Calu3 (cell line): ENCODE data around the gene FNDC3B. TPM values are rescaled to one million over a fixed set of nuclear protein-coding genes. Genes with fewer than 3 reads are reported as not detected.
A peak's percentile ranks its signal among the peaks of the same experiment; 100 is the strongest.

Source experiments
- BruUV-seq: library from RNA; stranded (reverse); fragments of 400-500 nt; replicated peaks from 2 replicates; lab custom pipeline; 2021; lab: Mats Ljungman, UMichigan
- CTCF ChIA-PET: fragments of 300-600 bp; sonication (Branson Sonifier 250); formaldehyde crosslinking; loops from one replicate; lab custom pipeline; 2022; ENCODE audit warnings: antibody characterized with exemption; lab: Charles Lee
- DNase-seq: peaks from one replicate; pipeline ENCODE4 v3.0.0; 2022
- H3K27ac Mint-ChIP-seq: one replicate; pipeline ENCODE4 v1.8.0; 2022; ENCODE audit warnings: mixed read lengths; ENCODE audit not compliant: unreplicated experiment
- H3K27me3 Mint-ChIP-seq: one replicate; pipeline ENCODE4 v1.8.0; 2022; ENCODE audit warnings: mixed read lengths; ENCODE audit not compliant: unreplicated experiment
- H3K36me3 Mint-ChIP-seq: one replicate; pipeline ENCODE4 v1.8.0; 2022; ENCODE audit warnings: mild to moderate bottlenecking, moderate library complexity, mixed read lengths; ENCODE audit not compliant: insufficient read depth, unreplicated experiment
- H3K4me1 Mint-ChIP-seq: one replicate; pipeline ENCODE4 v1.8.0; 2022; ENCODE audit warnings: mild to moderate bottlenecking, low read depth, mixed read lengths; ENCODE audit not compliant: unreplicated experiment
- H3K4me3 Mint-ChIP-seq: one replicate; pipeline ENCODE4 v1.8.0; 2022; ENCODE audit warnings: mild to moderate bottlenecking, low read depth, moderate library complexity, mixed read lengths; ENCODE audit not compliant: unreplicated experiment
- H3K9me3 Mint-ChIP-seq: one replicate; pipeline ENCODE4 v1.8.0; 2022; ENCODE audit warnings: low read depth, mixed read lengths; ENCODE audit not compliant: unreplicated experiment
- intact Hi-C: fragments of 100-400 bp; cut with micrococcal nuclease; formaldehyde crosslinking; loops from one replicate; pipeline ENCODE4 v1.10.0; 2022; ENCODE audit not compliant: unreplicated experiment
- total RNA-seq: library from RNA; stranded (reverse); gene quantifications from 2 replicates; pipeline ENCODE4 v1.2.3, GENCODE V29; 2022
- TF ChIP-seq, protein P1 (sequence below): fragments of 200-600 bp; IDR thresholded peaks from one replicate; pipeline ENCODE4 v1.8.0; 2022; ENCODE audit warnings: antibody characterized with exemption; ENCODE audit not compliant: unreplicated experiment

Gene FNDC3B
- total RNA-seq, 1 experiment from 2014 or later: 453 TPM

DNA sequence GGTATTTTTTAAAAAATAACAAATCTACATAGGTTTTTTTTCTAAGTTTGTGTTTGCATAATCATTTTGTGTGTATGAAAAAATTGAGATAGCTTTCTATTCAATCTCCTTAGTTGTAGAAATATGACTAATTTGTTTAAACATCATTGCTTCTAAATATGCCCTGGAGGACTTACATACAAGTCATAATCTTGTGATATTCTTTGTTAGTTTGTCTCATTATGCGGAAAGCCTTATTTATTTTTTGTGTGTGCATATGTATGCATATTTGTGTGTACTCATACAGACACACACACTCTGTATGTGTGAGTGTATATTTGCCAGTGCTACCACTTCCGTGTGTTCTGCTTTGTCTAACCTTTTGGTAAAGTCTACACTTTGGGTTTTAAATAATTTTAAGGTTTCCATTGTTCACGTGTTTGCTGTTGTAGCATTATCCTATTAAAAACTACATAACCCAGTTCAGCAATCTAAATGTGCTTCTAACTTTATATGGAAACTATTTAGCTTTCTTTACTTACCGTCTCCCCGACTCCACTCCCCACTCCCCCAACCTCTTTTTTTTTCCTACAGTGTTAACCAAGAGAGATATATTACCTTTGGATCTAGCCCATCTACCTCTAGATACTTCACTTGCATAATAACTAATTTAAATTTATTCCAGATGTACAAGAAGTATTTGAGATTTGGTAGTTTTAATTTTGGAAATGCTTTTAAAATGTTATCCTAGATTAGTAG is 111.7 kb downstream of the FNDC3B start:
- Mint-ChIP-seq H3K27me3 (no peaks in the 10 kb centered on the region), H3K9me3 (peaks cover 3% of the 10 kb centered on the region), H3K4me1 (peaks cover 84% of the 10 kb centered on the region), H3K36me3 (peaks cover 85% of the 10 kb centered on the region), H3K27ac (peak overlapping the region; percentile 99), H3K4me3 (no peak overlapping the region)
- TF ChIP-seq, protein P1, sequence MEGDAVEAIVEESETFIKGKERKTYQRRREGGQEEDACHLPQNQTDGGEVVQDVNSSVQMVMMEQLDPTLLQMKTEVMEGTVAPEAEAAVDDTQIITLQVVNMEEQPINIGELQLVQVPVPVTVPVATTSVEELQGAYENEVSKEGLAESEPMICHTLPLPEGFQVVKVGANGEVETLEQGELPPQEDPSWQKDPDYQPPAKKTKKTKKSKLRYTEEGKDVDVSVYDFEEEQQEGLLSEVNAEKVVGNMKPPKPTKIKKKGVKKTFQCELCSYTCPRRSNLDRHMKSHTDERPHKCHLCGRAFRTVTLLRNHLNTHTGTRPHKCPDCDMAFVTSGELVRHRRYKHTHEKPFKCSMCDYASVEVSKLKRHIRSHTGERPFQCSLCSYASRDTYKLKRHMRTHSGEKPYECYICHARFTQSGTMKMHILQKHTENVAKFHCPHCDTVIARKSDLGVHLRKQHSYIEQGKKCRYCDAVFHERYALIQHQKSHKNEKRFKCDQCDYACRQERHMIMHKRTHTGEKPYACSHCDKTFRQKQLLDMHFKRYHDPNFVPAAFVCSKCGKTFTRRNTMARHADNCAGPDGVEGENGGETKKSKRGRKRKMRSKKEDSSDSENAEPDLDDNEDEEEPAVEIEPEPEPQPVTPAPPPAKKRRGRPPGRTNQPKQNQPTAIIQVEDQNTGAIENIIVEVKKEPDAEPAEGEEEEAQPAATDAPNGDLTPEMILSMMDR: no peak
- BruUV-seq: no TSS peak
- CTCF ChIA-PET: interaction anchor here (4.0 kb wide), 1 partner anchor 10 kb away, joined by 19 read pairs; no protein-coding TSS in a partner anchor
- no peak for DNase-seq
- intact Hi-C loops: no loop called here

DNA sequence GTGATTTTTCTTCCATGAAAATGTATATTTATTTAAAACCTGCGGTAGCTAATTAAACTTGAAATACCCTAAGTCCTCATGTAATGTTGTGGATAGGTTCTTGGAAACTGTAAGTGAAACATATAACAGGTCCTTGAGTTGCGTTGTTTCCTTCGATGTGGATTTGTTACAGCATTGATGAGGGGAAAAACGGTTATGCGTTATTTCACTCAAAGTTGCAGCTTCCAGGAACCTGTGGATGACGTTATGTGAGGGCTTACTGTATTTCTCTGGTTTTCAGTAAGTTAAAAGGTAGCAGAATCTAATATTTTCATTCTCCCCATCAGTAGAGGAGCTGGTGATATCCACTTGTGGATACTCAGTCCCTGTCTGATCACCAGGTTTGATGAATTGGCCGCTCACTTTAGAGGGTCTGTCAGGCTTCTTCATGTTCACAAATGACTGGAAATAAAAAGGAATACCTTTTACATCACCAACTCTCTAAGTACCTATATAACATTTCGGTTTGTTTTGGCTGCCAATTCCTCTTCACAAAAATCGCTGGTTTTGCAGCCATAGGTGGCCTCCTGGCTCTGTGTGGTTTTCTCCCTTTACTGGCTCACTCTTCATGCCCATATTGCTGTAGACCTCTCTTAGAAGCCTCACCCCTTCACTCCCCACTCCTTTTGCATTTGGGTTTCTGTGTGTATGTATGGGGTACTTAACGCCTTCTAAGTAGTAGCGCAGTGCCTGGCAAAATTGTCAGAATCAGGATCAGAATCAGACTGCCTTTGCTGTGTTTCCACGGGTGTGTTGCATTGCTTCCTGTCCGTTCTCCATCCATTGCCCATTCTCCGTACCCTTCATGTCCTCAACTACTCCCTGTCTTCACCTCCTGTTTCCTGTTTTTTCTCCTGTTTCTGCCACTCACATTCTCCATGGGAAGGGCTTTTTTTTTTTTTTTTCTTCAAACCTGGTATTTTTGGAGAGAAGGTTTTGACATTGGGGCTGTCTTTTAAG is 112.6 kb downstream of the FNDC3B start:
- no peak for DNase-seq
- peaks cover 3% of the 10 kb centered on the region for H3K9me3 Mint-ChIP-seq
- TF ChIP-seq, protein P1: no peak
- H3K27ac Mint-ChIP-seq: peak overlapping the region; percentile 99
- H3K36me3 Mint-ChIP-seq: peaks cover 85% of the 10 kb centered on the region
- peak overlapping the region; percentile 56 for H3K4me3 Mint-ChIP-seq
- intact Hi-C loops: no loop called here
- CTCF ChIA-PET: interaction anchor here (1.9 to 4.0 kb wide), 2 partner anchors 11 to 21 kb away, joined by 10 to 19 read pairs; no protein-coding TSS in a partner anchor
- no TSS peak for BruUV-seq
- H3K4me1 Mint-ChIP-seq: peaks cover 84% of the 10 kb centered on the region
- H3K27me3 Mint-ChIP-seq: no peaks in the 10 kb centered on the region

GRCh38 chr3:172152874-172153273 is 113.5 kb downstream of the FNDC3B start:
- intact Hi-C loops: loop anchor here (1.0 kb wide), 2 partner anchors 11 to 114 kb away; partner anchors contain the start of gene FNDC3B
- CTCF ChIA-PET: interaction anchor here (1.2 to 4.0 kb wide), 4 partner anchors 12 to 65 kb away, joined by 3 to 19 read pairs (median 7); no protein-coding TSS in a partner anchor
- Mint-ChIP-seq H3K27me3 (no peaks in the 10 kb centered on the region), H3K4me3 (peak overlapping the region; percentile 56), H3K9me3 (no peaks in the 10 kb centered on the region), H3K36me3 (peaks cover 84% of the 10 kb centered on the region), H3K27ac (peak overlapping the region; percentile 99), H3K4me1 (peaks cover 84% of the 10 kb centered on the region)
- peak; percentile 55 for DNase-seq
- TSS peak; percentile 94 for BruUV-seq
- TF ChIP-seq, protein P1: no peak

GRCh38 chr3:172153335-172153861 is 114.0 kb downstream of the FNDC3B start:
- peak overlapping the region; percentile 56 for H3K4me3 Mint-ChIP-seq
- H3K4me1 Mint-ChIP-seq: peaks cover 84% of the 10 kb centered on the region
- peak overlapping the region; percentile 99 for H3K27ac Mint-ChIP-seq
- CTCF ChIA-PET: interaction anchor here (1.0 to 4.0 kb wide), 5 partner anchors 9 to 65 kb away, joined by 3 to 19 read pairs (median 4); no protein-coding TSS in a partner anchor
- no peaks in the 10 kb centered on the region for H3K27me3 Mint-ChIP-seq
- DNase-seq: peak; percentile 98
- H3K9me3 Mint-ChIP-seq: peaks cover 2% of the 10 kb centered on the region
- TF ChIP-seq, protein P1: no peak
- peaks cover 88% of the 10 kb centered on the region for H3K36me3 Mint-ChIP-seq
- intact Hi-C loops: loop anchor here (1.0 kb wide), 2 partner anchors 11 to 114 kb away; partner anchors contain the start of gene FNDC3B
- BruUV-seq: no TSS peak
